GM19035 (cell line): ENCODE measurements around the gene FARP2.
A peak's percentile ranks its signal among the peaks of the same experiment; 100 is the strongest.
"Not testable (repeated sequence)": the region's sequence is repeated elsewhere in the genome, so short reads cannot be mapped to it uniquely, and the experiment has no call there.

Experiments used
- ATAC-seq: cut with Tn5 transposase; IDR thresholded peaks from one replicate; pipeline ENCODE4 v1.9.1; 2021; ENCODE audit not compliant: unreplicated experiment

FARP2 gene

GRCh38 chr2:241355983-241356870 lies at the start of gene FARP2:
Gene FARP2 (plus strand): TSS chr2:241356285. CDS start chr2:241373108, 16,823 bp downstream.
- ATAC-seq = peak; percentile 78

GRCh38 chr2:241307055-241307454 lies 49.0 kb upstream of the FARP2 start:
- no peak for ATAC-seq

GRCh38 chr2:241308267-241308666 lies 47.8 kb upstream of the FARP2 start:
- ATAC-seq = no peak

DNA sequence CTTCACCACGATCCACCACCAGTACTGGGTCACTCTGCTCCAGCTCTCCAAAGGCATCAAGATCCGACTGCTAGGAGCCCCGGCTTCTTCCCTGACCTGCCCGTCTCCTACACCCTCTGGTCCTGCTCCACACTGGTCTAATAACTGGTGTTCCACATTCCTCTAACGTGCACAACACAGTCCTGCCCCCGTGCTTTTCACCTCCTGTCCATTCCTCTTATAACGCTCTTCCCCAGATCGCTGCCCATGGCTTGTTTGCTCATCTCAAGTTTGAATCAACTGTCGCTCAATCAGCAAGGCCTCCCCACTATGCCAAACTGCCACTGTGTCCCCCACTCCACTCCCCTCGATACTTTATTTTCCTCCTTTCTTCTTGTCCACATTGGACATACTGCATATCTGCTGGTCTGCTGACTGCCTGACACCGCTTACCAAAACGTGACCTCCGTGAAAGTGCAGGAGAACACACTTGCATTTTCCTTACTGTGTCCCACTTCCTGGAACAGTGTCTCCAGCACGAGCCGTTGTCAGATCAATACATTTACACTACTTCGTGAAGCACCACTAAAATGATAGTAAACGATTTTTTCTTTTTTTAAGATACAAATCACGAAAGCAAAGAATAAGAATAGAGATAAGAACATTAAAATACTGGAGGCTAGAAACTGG lies 47.1 kb upstream of the FARP2 start:
- ATAC-seq = no peak

- ATAC-seq = no peak
Measured at GRCh38 chr2:241309684-241310117, 46.4 kb upstream of the FARP2 start.

GRCh38 chr2:241310917-241311566 lies 45.0 kb upstream of the FARP2 start:
- no peak for ATAC-seq

- no peak for ATAC-seq
Measured at GRCh38 chr2:241312082-241312481, 44.0 kb upstream of the FARP2 start.

DNA sequence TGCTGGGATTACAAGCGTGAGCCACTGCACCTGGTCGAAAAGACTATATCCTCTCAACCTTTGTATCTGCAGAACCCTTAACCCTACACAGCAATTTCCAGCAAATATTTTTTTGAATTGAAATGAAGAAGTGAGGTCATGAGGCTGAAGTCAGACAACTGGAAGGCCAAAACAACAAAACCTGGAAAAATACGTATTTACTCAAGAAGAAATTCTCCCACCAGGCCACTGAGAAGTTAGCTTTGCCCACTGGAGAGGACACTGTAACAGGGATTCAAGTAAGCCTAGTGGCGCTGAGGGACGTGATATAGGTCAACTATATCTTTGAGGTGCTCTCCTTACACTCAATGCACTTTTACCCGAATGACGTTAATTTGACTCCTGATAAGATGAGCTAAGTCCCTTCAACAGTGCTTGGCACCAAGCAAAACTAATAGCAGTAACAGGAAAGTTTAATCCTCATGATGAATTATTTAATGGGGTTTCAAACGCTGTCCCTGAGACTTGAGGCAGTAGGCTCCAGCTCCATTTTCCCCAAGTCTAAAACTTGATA lies 42.5 kb upstream of the FARP2 start:
- ATAC-seq = no peak

GRCh38 chr2:241314226-241315092 lies 41.6 kb upstream of the FARP2 start:
- ATAC-seq = no peak

DNA sequence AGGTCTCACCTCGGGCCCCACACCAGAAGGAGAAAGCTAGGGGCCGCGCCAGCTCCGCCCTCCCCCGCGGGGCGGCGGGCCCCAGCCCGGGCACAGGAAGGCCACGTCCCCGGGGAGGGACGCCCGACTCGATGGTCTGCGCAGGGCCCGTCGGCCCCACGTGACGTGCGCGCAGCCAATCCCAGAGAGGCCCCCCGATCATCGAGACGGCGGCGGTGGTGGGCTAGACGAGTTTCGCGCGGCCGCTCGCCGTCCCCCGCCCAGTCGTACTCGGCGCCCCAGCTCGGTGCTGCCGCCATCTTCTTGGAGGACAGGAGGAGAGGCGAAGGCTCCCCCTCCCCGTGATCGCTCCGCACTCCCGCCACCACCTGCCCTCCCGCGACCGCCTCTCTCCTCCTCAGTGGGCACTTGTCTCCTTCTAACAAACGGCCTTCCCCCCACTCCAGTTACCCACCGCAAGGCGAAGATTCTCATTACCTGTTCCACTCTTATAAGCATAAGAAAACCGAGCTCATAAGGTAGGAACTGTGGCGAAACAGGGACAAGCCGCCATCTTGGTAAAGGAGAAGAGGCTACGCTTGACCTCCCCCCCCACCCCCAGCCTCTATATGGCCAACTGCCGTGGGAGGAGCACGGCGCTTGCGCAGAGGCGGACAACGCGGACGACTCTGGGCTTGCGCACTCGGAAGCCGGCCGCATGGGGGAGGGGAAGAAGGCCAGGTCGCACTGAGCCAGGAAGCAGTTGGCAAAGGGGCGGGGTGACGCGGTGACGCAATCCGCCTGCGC lies 40.8 kb upstream of the FARP2 start, which contains the start of gene HDLBP:
Gene HDLBP (minus strand): TSS at position 580 of the 786 bp plus-strand sequence. CDS start 48,803 bp downstream, outside the sequence.
- peak; percentile 66 for ATAC-seq

- peak; percentile 45 for ATAC-seq
Measured at GRCh38 chr2:241315879-241316631, 40.0 kb upstream of the FARP2 start, which contains the start of gene SEPTIN2. Gene SEPTIN2 (plus strand): TSS chr2:241315925. CDS start chr2:241324233, 8,308 bp downstream.

GRCh38 chr2:241316825-241317224 lies 39.3 kb upstream of the FARP2 start:
- ATAC-seq = no peak

- no peak for ATAC-seq
Measured at GRCh38 chr2:241317391-241317790, 38.7 kb upstream of the FARP2 start.

GRCh38 chr2:241318830-241319229 lies 37.3 kb upstream of the FARP2 start:
- not testable (repeated sequence) for ATAC-seq

GRCh38 chr2:241320394-241320793 lies 35.7 kb upstream of the FARP2 start:
- no peak for ATAC-seq

GRCh38 chr2:241321033-241321432 lies 35.1 kb upstream of the FARP2 start:
- no peak for ATAC-seq

- no peak for ATAC-seq
Measured at GRCh38 chr2:241321886-241322285, 34.2 kb upstream of the FARP2 start.

DNA sequence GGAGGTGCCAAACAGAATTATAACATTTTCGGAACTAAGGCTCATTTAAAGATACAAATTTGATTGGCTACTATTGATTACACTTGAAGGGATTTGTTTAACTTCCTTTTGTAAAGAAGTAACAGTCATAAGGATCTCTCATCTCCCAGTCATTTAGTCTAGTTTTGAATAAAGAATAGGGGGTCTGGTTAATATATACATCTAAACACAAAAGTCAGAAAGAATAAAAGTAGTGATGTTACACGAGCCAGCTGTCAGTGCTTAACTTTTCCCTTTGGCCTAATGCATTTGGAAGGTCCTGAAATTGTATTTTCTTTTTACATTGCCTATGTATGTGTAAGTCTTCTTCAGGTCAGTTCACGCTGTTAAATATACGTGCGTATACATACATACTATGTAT lies 32.3 kb upstream of the FARP2 start:
- ATAC-seq = no peak

DNA sequence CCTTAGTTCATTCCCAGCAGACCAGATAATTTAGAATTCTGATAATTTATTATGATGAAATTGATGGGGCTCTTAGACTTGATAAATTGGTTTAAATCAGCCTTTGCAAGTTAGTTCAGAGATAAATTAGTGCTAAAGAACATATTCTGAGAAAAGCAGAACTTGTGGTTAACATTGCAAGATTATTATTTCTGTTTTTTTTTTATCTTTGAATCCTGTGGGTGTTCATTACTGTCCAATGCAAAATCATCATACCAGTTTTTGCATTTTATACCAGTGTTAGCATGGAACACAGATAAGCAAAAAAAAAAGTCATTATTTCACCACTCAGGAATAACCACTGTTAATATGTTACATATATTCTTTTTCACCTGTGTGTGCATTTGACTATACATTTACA lies 31.3 kb upstream of the FARP2 start:
- no peak for ATAC-seq
